ENCODE measurements around the gene GLUD1. TPM values are rescaled to one million over a fixed set of nuclear protein-coding genes. Genes with fewer than 3 reads are reported as not detected.
"Not testable (repeated sequence)": the region's sequence is repeated elsewhere in the genome, so short reads cannot be mapped to it uniquely, and the experiment has no call there.

The GLUD1 gene
- total RNA-seq, 2 donors from 2014 or later: 111 to 120 TPM

- H3K4me3 Mint-ChIP-seq; H3K36me3 Mint-ChIP-seq; H3K9me3 Mint-ChIP-seq; ATAC-seq; H3K27ac Mint-ChIP-seq; H3K27me3 Mint-ChIP-seq; DNase-seq (ENCODE audit: low spot score): not testable (repeated sequence)
- H3K4me1 Mint-ChIP-seq (ENCODE audit: low read depth in 2 of 2): peaks cover 38 to 39% of the 10 kb centered on the region in 2 donors
Measured at GRCh38 chr10:87080621-87081020, 14.0 kb downstream of the GLUD1 start.

- no peak overlapping the region for H3K4me3 Mint-ChIP-seq
- H3K4me1 Mint-ChIP-seq (ENCODE audit: low read depth in 2 of 2): peaks cover 28 to 31% of the 10 kb centered on the region in 2 donors
- ATAC-seq (no peak), DNase-seq (ENCODE audit: low spot score) (no peak)
- H3K9me3 Mint-ChIP-seq: no peaks in the 10 kb centered on the region
- no peak overlapping the region for H3K27ac Mint-ChIP-seq
- H3K36me3 Mint-ChIP-seq: peaks cover 5% of the 10 kb centered on the region
- H3K27me3 Mint-ChIP-seq: no peaks in the 10 kb centered on the region
Measured at GRCh38 chr10:87079106-87079836, 15.4 kb downstream of the GLUD1 start.

- not testable (repeated sequence) for H3K27me3 Mint-ChIP-seq; ATAC-seq; DNase-seq (ENCODE audit: low spot score); H3K36me3 Mint-ChIP-seq; H3K9me3 Mint-ChIP-seq; H3K4me3 Mint-ChIP-seq
- peak overlapping the region; percentile 28 to 56 for H3K27ac Mint-ChIP-seq
- peaks cover 9 to 14% of the 10 kb centered on the region in 2 donors for H3K4me1 Mint-ChIP-seq (ENCODE audit: low read depth in 2 of 2)
Measured at GRCh38 chr10:87076421-87076820, 18.2 kb downstream of the GLUD1 start.

GRCh38 chr10:87072449-87072848, 22.2 kb downstream of the GLUD1 start:
- H3K4me3 Mint-ChIP-seq: no peak overlapping the region
- H3K27me3 Mint-ChIP-seq: no peaks in the 10 kb centered on the region
- peaks cover 22% of the 10 kb centered on the region for H3K36me3 Mint-ChIP-seq
- ATAC-seq (no peak), DNase-seq (ENCODE audit: low spot score) (no peak)
- H3K9me3 Mint-ChIP-seq: no peaks in the 10 kb centered on the region
- H3K27ac Mint-ChIP-seq: no peak overlapping the region
- peaks cover 5 to 14% of the 10 kb centered on the region in 2 donors for H3K4me1 Mint-ChIP-seq (ENCODE audit: low read depth in 2 of 2)

- Mint-ChIP-seq H3K27ac (no peak overlapping the region), H3K27me3 (no peaks in the 10 kb centered on the region), H3K4me3 (no peak overlapping the region), H3K9me3 (no peaks in the 10 kb centered on the region), H3K4me1 (ENCODE audit: low read depth in 2 of 2) (peaks cover 9 to 15% of the 10 kb centered on the region in 2 donors), H3K36me3 (peaks cover 40% of the 10 kb centered on the region)
- ATAC-seq: no peak
- no peak for DNase-seq (ENCODE audit: low spot score)
Measured at GRCh38 chr10:87068281-87068680, 26.4 kb downstream of the GLUD1 start.

- H3K4me3 Mint-ChIP-seq: no peak overlapping the region
- peaks cover 9 to 14% of the 10 kb centered on the region in 2 donors for H3K4me1 Mint-ChIP-seq (ENCODE audit: low read depth in 2 of 2)
- no peaks in the 10 kb centered on the region for H3K9me3 Mint-ChIP-seq
- no peak overlapping the region for H3K27ac Mint-ChIP-seq
- DNase-seq (ENCODE audit: low spot score) (no peak), ATAC-seq (no peak)
- no peaks in the 10 kb centered on the region for H3K27me3 Mint-ChIP-seq
- peaks cover 40% of the 10 kb centered on the region for H3K36me3 Mint-ChIP-seq
Measured at GRCh38 chr10:87066865-87067264, 27.8 kb downstream of the GLUD1 start.

GRCh38 chr10:87066178-87066577, 28.5 kb downstream of the GLUD1 start:
- H3K27me3 Mint-ChIP-seq: no peaks in the 10 kb centered on the region
- H3K27ac Mint-ChIP-seq: peak overlapping the region in 1 of 2 donors; percentile 3
- peaks cover 4 to 9% of the 10 kb centered on the region in 2 donors for H3K4me1 Mint-ChIP-seq (ENCODE audit: low read depth in 2 of 2)
- no peaks in the 10 kb centered on the region for H3K9me3 Mint-ChIP-seq
- peaks cover 34% of the 10 kb centered on the region for H3K36me3 Mint-ChIP-seq
- no peak overlapping the region for H3K4me3 Mint-ChIP-seq
- DNase-seq (ENCODE audit: low spot score): no peak
- ATAC-seq: no peak

- Mint-ChIP-seq H3K9me3 (no peaks in the 10 kb centered on the region), H3K4me1 (ENCODE audit: low read depth in 2 of 2) (peaks cover 4 to 7% of the 10 kb centered on the region in 2 donors), H3K36me3 (peaks cover 32% of the 10 kb centered on the region), H3K27ac (no peak overlapping the region), H3K4me3 (no peak overlapping the region), H3K27me3 (no peaks in the 10 kb centered on the region)
- no peak for DNase-seq (ENCODE audit: low spot score)
- ATAC-seq: no peak
Measured at GRCh38 chr10:87064651-87065050, 30.0 kb downstream of the GLUD1 start.

- no peaks in the 10 kb centered on the region for H3K27me3 Mint-ChIP-seq
- peaks cover 19% of the 10 kb centered on the region for H3K36me3 Mint-ChIP-seq
- no peak overlapping the region for H3K4me3 Mint-ChIP-seq
Measured at GRCh38 chr10:87060280-87060928, 34.2 kb downstream of the GLUD1 start.

GRCh38 chr10:87059401-87059800, 35.2 kb downstream of the GLUD1 start:
- H3K27ac Mint-ChIP-seq: no peak overlapping the region
- peaks cover 0 to 2% of the 10 kb centered on the region in 2 donors for H3K4me1 Mint-ChIP-seq (ENCODE audit: low read depth in 2 of 2)
- ATAC-seq: no peak
- H3K27me3 Mint-ChIP-seq: no peaks in the 10 kb centered on the region
- DNase-seq (ENCODE audit: low spot score): no peak
- H3K9me3 Mint-ChIP-seq: no peaks in the 10 kb centered on the region
- no peak overlapping the region for H3K4me3 Mint-ChIP-seq
- peaks cover 19% of the 10 kb centered on the region for H3K36me3 Mint-ChIP-seq

More at GRCh38 chr10:87060280-87060928, 34.2 kb downstream of the GLUD1 start:
- ATAC-seq: no peak
- Mint-ChIP-seq H3K9me3 (no peaks in the 10 kb centered on the region), H3K27ac (no peak overlapping the region), H3K4me1 (ENCODE audit: low read depth in 2 of 2) (peaks cover 0 to 2% of the 10 kb centered on the region in 2 donors)
- no peak for DNase-seq (ENCODE audit: low spot score)

GRCh38 chr10:87058171-87058570, 36.5 kb downstream of the GLUD1 start:
- H3K36me3 Mint-ChIP-seq: peaks cover 19% of the 10 kb centered on the region
- ATAC-seq: no peak
- no peaks in the 10 kb centered on the region for H3K9me3 Mint-ChIP-seq
- DNase-seq (ENCODE audit: low spot score): no peak
- no peaks in the 10 kb centered on the region for H3K27me3 Mint-ChIP-seq
- H3K4me3 Mint-ChIP-seq: no peak overlapping the region
- no peak overlapping the region for H3K27ac Mint-ChIP-seq
- H3K4me1 Mint-ChIP-seq (ENCODE audit: low read depth in 2 of 2): peaks cover 0 to 2% of the 10 kb centered on the region in 2 donors

- Mint-ChIP-seq H3K36me3 (peaks cover 19% of the 10 kb centered on the region), H3K27me3 (no peaks in the 10 kb centered on the region), H3K4me3 (no peak overlapping the region), H3K4me1 (ENCODE audit: low read depth in 2 of 2) (peaks cover 0 to 2% of the 10 kb centered on the region in 2 donors), H3K27ac (no peak overlapping the region), H3K9me3 (no peaks in the 10 kb centered on the region)
- DNase-seq (ENCODE audit: low spot score) (no peak), ATAC-seq (peak; percentile 77 to 87)
Measured at GRCh38 chr10:87054373-87055295, 40.0 kb downstream of the GLUD1 start.

GRCh38 chr10:87053577-87054181, 41.0 kb downstream of the GLUD1 start:
- no peak for ATAC-seq
- H3K27ac Mint-ChIP-seq: no peak overlapping the region
- peaks cover 10% of the 10 kb centered on the region for H3K36me3 Mint-ChIP-seq

More at GRCh38 chr10:87053577-87054181, 41.0 kb downstream of the GLUD1 start:
- Mint-ChIP-seq H3K9me3 (no peaks in the 10 kb centered on the region), H3K4me1 (ENCODE audit: low read depth in 2 of 2) (peaks cover 0 to 2% of the 10 kb centered on the region in 2 donors), H3K27me3 (no peaks in the 10 kb centered on the region), H3K4me3 (no peak overlapping the region)
- no peak for DNase-seq (ENCODE audit: low spot score)

Measured in natural killer cell treated with Interleukin-12 subunit alpha and Interleukin-12 subunit beta and Interleukin-15 and Interleukin-18, amount 100 ng/mL, for 72 hours (primary cell).